H1 (cell line): Measurements from ENCODE around the gene MACROD2. TPM values are rescaled to one million over a fixed set of nuclear protein-coding genes. Genes with fewer than 3 reads are reported as not detected.

Experiments used
- CTCF ChIA-PET: fragments of 300-600 bp; sonication (Branson Sonifier 250); formaldehyde crosslinking; loops from one replicate; lab custom pipeline; 2021; ENCODE audit not compliant: partially characterized antibody; lab: Charles Lee
- POLR2A ChIA-PET: fragments of 300-600 bp; sonication (Branson Sonifier 250); formaldehyde crosslinking; loops from one replicate; lab custom pipeline; 2021; ENCODE audit warnings: inconsistent platforms; ENCODE audit not compliant: partially characterized antibody; lab: Charles Lee
- DNase-seq, 2 experiments: peaks; one replicate each; pipeline versions ENCODE4 v3.0.0 to v3.0.0-alpha.2; 2010 to 2022; ENCODE audit warnings: low spot score in 2 of 2, low read depth in 1 of 2, mixed read lengths in 1 of 2
- FAIRE-seq: peaks from 2 replicates; lab custom pipeline; 2011; peaks lifted over from hg19 to GRCh38; lab: Jason Lieb, UNC
- H2AFZ ChIP-seq: 2 replicates; pipeline ENCODE4 v1.8.1; 2012; ENCODE audit warnings: low read length, inconsistent platforms
- H2AK5ac ChIP-seq: 2 replicates; pipeline ENCODE4 v1.6.1; 2013; ENCODE audit warnings: low read depth, low read length
- H2BK120ac ChIP-seq: replicated peaks from 2 replicates; pipeline ENCODE3; 2013; ENCODE audit warnings: low read depth, low read length, inconsistent platforms
- H2BK12ac ChIP-seq: 2 replicates; pipeline ENCODE4 v1.6.1; 2013; ENCODE audit warnings: low read depth, low read length
- H2BK15ac ChIP-seq: 2 replicates; pipeline ENCODE4 v1.6.1; 2013; ENCODE audit warnings: low read length
- H2BK20ac ChIP-seq: 2 replicates; pipeline ENCODE4 v1.6.1; 2013; ENCODE audit warnings: low read length
- H2BK5ac ChIP-seq: 2 replicates; pipeline ENCODE4 v1.6.1; 2013; ENCODE audit warnings: low read depth, low read length
- H3K14ac ChIP-seq: 2 replicates; pipeline ENCODE4 v1.6.1; 2013; ENCODE audit warnings: inconsistent platforms; ENCODE audit not compliant: insufficient read length
- H3K18ac ChIP-seq: 2 replicates; pipeline ENCODE4 v1.6.1; 2013; ENCODE audit warnings: low read length; ENCODE audit errors: extremely low read depth
- H3K23ac ChIP-seq: 2 replicates; pipeline ENCODE4 v1.6.1; 2013; ENCODE audit warnings: inconsistent platforms; ENCODE audit not compliant: insufficient read length
- H3K23me2 ChIP-seq: 2 replicates; pipeline ENCODE4 v1.6.1; 2013; ENCODE audit warnings: low read depth, low read length
- H3K27ac ChIP-seq: 2 replicates; pipeline ENCODE4 v1.6.1; 2011; ENCODE audit warnings: low read depth, low read length, inconsistent platforms
- H3K27me3 ChIP-seq, 4 experiments: replicated peaks in 1 of 4; 1 replicate in 1 of 4; 2 replicates in 3 of 4; pipeline versions ENCODE4 v1.6.1 to v1.8.1; 2011 to 2013; ENCODE audit warnings: low read length in 3 of 4, mild to moderate bottlenecking in 3 of 4, inconsistent platforms in 2 of 4, mixed read lengths in 2 of 4, moderate library complexity in 1 of 4; ENCODE audit not compliant: control insufficient read depth in 3 of 4, insufficient read depth in 3 of 4; ENCODE audit errors: extremely low read depth in 1 of 4
- H3K36me3 ChIP-seq, 4 experiments: 2 replicates each; pipeline versions ENCODE4 v1.6.1 to v1.8.1; 2011 to 2013; ENCODE audit warnings: mild to moderate bottlenecking in 4 of 4, low read length in 3 of 4, moderate library complexity in 2 of 4, control low read depth in 1 of 4, inconsistent platforms in 1 of 4; ENCODE audit not compliant: insufficient read depth in 4 of 4, control insufficient read depth in 2 of 4
- H3K4ac ChIP-seq: replicated peaks from 2 replicates; pipeline ENCODE3; 2013; ENCODE audit warnings: low read length, low read depth, mixed read lengths, inconsistent platforms; ENCODE audit not compliant: insufficient read length
- H3K4me1 ChIP-seq, 4 experiments: replicated peaks in 1 of 4; 1 replicate in 1 of 4; 2 replicates in 3 of 4; pipeline versions ENCODE4 v1.6.1 to v1.8.1; 2011 to 2013; ENCODE audit warnings: low read length in 3 of 4, inconsistent platforms in 2 of 4, mixed read lengths in 1 of 4; ENCODE audit not compliant: insufficient read depth in 4 of 4, control insufficient read depth in 3 of 4
- H3K4me2 ChIP-seq, 2 experiments: 2 replicates each; pipeline versions ENCODE4 v1.6.1 to v1.8.1; 2011 to 2013; ENCODE audit warnings: low read depth in 2 of 2, low read length in 2 of 2, control low read depth in 1 of 2, inconsistent platforms in 1 of 2, mild to moderate bottlenecking in 1 of 2; ENCODE audit not compliant: insufficient read depth in 1 of 2
- H3K4me3 ChIP-seq, 4 experiments: fragments of 200-600, 300-600 bp in 1 of 4; sonication (generic), shearing (Covaris generic), sonication (Bioruptor Twin) in 1 of 4; 2 replicates each; pipeline versions ENCODE4 v1.5.1 to v1.8.1; 2011 to 2016; ENCODE audit warnings: low read length in 4 of 4, low read depth in 3 of 4, control low read depth in 2 of 4, inconsistent platforms in 2 of 4, mild to moderate bottlenecking in 2 of 4, mixed read lengths in 1 of 4, moderate library complexity in 1 of 4; ENCODE audit not compliant: insufficient read depth in 2 of 4; ENCODE audit errors: extremely low read depth in 1 of 4
- H3K56ac ChIP-seq: replicated peaks from 2 replicates; pipeline ENCODE3; 2013; ENCODE audit warnings: low read depth, mild to moderate bottlenecking, mixed read lengths, low read length, inconsistent platforms; ENCODE audit not compliant: insufficient read length
- H3K79me1 ChIP-seq: 2 replicates; pipeline ENCODE4 v1.6.1; 2013; ENCODE audit warnings: low read depth, low read length, control low read depth
- H3K79me2 ChIP-seq, 2 experiments: 2 replicates each; pipeline versions ENCODE4 v1.6.1 to v1.8.1; 2012 to 2013; ENCODE audit warnings: low read length in 2 of 2, mild to moderate bottlenecking in 2 of 2, inconsistent platforms in 1 of 2; ENCODE audit not compliant: insufficient read depth in 2 of 2, control insufficient read depth in 1 of 2
- H3K9ac ChIP-seq, 4 experiments: replicated peaks in 1 of 4; 1 replicate in 1 of 4; 2 replicates in 3 of 4; pipeline versions ENCODE4 v1.6.1 to v1.8.1; 2011 to 2013; ENCODE audit warnings: low read depth in 3 of 4, low read length in 3 of 4, control low read depth in 2 of 4, mild to moderate bottlenecking in 2 of 4, moderate library complexity in 2 of 4, inconsistent platforms in 1 of 4; ENCODE audit errors: extremely low read depth in 1 of 4
- H3K9me3 ChIP-seq, 2 experiments: 2 replicates each; pipeline versions ENCODE4 v1.6.1 to v1.8.1; 2012 to 2013; ENCODE audit warnings: mild to moderate bottlenecking in 2 of 2, moderate library complexity in 2 of 2, control low read depth in 1 of 2, inconsistent platforms in 1 of 2, low read depth in 1 of 2, low read length in 1 of 2, mixed read lengths in 1 of 2; ENCODE audit not compliant: insufficient read depth in 2 of 2
- H4K20me1 ChIP-seq, 2 experiments: replicated peaks in 1 of 2; 2 replicates each; pipeline versions ENCODE3 to v1.8.1; 2011 to 2013; ENCODE audit warnings: inconsistent platforms in 2 of 2, low read length in 2 of 2, mild to moderate bottlenecking in 1 of 2; ENCODE audit not compliant: insufficient read depth in 2 of 2, control insufficient read depth in 1 of 2
- H4K5ac ChIP-seq: 2 replicates; pipeline ENCODE4 v1.6.1; 2013; ENCODE audit warnings: low read length, low read depth, mixed read lengths, inconsistent platforms; ENCODE audit not compliant: insufficient read length
- H4K8ac ChIP-seq: 2 replicates; pipeline ENCODE4 v1.8.0; 2013; ENCODE audit warnings: mild to moderate bottlenecking, moderate library complexity, low read length, inconsistent platforms; ENCODE audit not compliant: insufficient read depth; ENCODE audit errors: extremely low read depth
- H4K91ac ChIP-seq: replicated peaks from 2 replicates; pipeline ENCODE3; 2013; ENCODE audit warnings: low read length, mixed read lengths, inconsistent platforms; ENCODE audit not compliant: insufficient read length
- CHD2 ChIP-seq: IDR thresholded peaks from 2 replicates; pipeline ENCODE4 v1.6.1; 2012; ENCODE audit warnings: low read length, improper control_type of control experiment
- MAFK ChIP-seq: IDR thresholded peaks from 2 replicates; pipeline ENCODE4 v1.6.1; 2012; ENCODE audit warnings: low read depth, mild to moderate bottlenecking, improper control_type of control experiment, low read length
- SIRT6 ChIP-seq: IDR thresholded peaks from one replicate; pipeline ENCODE4 v1.7.1; 2012; ENCODE audit warnings: low read length, inconsistent platforms
- TCF12 ChIP-seq: IDR thresholded peaks from 2 replicates; pipeline ENCODE4 v1.6.1; 2011; ENCODE audit warnings: low read depth, mild to moderate bottlenecking, low read length
- WGBS, 2 experiments: shearing (Covaris generic) in 1 of 2; methylation state at CpG; one replicate each; pipeline versions ENCODE4 v1.1.6 to v1.1.7; 2013 to 2015; ENCODE audit warnings: low lambda C conversion rate in 2 of 2, mixed read lengths in 2 of 2, inconsistent platforms in 1 of 2, low coverage in 1 of 2, missing lambda C conversion rate in 1 of 2; ENCODE audit not compliant: insufficient replicate concordance in 2 of 2, insufficient coverage in 1 of 2, insufficient read length in 1 of 2; ENCODE audit errors: extremely low coverage in 1 of 2, missing lambda C conversion rate in 1 of 2; 5-methylcytosine and 5-hydroxymethylcytosine counted together
- polyA plus RNA-seq, 7 experiments: library from polyadenylated mRNA; depleted of rRNA in 3 of 7; stranded (reverse) in 5 of 7; unstranded in 2 of 7; fragments of >200 nt in 5 of 7; fragments of 200-250 nt in 2 of 7; gene quantifications; 1 replicate in 5 of 7; 2 replicates in 1 of 7; 4 replicates in 1 of 7; pipeline versions ENCODE4 v1.2.1 to v1.2.3, GENCODE V29; 2011 to 2013; ENCODE audit warnings: missing spikeins in 2 of 7, mixed read lengths in 2 of 7
- total RNA-seq: library from RNA; stranded (reverse); fragmentation: NEBNext Ultra II Directional; extraction: Animal tissue kit (Norgen Biotek cat#: 25700); gene quantifications from 2 replicates; pipeline ENCODE4 v1.2.1, GENCODE V29; 2021
- TF ChIP-seq, protein P1 (sequence below), 3 experiments: IDR thresholded peaks; 1 replicate in 2 of 3; 2 replicates in 1 of 3; pipeline versions ENCODE4 v1.5.1 to v1.6.1; 2011; ENCODE audit warnings: low read length in 3 of 3, mild to moderate bottlenecking in 3 of 3, inconsistent platforms in 2 of 3, low read depth in 1 of 3, moderate library complexity in 1 of 3; ENCODE audit not compliant: insufficient read depth in 1 of 3; ENCODE audit errors: control extremely low read depth in 1 of 3

MACROD2 gene
- total and polyA plus RNA-seq, 2 of the 8 experiments (the other 6 are each of a cell fraction or from before 2014, with no cell fraction given) = 0.70 to 3.9 TPM

DNA sequence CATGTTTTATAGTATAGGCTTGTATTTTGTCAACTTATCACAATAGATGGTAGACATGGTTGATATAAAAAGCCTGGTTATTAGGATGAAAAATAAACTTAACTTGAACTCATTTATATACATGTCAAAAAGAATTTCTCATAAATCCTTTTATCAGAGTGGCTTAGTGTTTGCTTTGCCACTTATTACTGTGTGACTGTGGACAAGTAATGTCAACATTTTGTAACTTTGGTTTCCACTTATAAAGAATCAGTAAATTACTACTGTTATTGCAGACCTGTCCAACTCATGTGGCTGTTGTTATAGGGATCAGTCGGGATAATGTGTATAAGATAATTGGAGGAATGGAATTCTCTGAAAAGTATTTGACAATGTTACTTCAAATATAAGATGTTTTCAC is 1236.9 kb downstream of the MACROD2 start:
- no peak overlapping the region for H3K56ac ChIP-seq
- no peak overlapping the region for H3K27ac ChIP-seq
- FAIRE-seq (no peak), DNase-seq (no peak)
- CTCF ChIA-PET = no interaction called here
- WGBS, 2 experiments = 84% methylated on average over 1 of the region's 1 CpG; no CpG with 5 or more reads in 1 of the 2 experiments
- no peaks in the 10 kb centered on the region for H3K9me3 ChIP-seq
- no peaks in the 10 kb centered on the region for H3K4me1 ChIP-seq
- H3K4me2 ChIP-seq = no peak overlapping the region
- no peak overlapping the region for H3K4ac ChIP-seq
- no peak overlapping the region for H2BK15ac ChIP-seq
- TF ChIP-seq, protein P1, sequence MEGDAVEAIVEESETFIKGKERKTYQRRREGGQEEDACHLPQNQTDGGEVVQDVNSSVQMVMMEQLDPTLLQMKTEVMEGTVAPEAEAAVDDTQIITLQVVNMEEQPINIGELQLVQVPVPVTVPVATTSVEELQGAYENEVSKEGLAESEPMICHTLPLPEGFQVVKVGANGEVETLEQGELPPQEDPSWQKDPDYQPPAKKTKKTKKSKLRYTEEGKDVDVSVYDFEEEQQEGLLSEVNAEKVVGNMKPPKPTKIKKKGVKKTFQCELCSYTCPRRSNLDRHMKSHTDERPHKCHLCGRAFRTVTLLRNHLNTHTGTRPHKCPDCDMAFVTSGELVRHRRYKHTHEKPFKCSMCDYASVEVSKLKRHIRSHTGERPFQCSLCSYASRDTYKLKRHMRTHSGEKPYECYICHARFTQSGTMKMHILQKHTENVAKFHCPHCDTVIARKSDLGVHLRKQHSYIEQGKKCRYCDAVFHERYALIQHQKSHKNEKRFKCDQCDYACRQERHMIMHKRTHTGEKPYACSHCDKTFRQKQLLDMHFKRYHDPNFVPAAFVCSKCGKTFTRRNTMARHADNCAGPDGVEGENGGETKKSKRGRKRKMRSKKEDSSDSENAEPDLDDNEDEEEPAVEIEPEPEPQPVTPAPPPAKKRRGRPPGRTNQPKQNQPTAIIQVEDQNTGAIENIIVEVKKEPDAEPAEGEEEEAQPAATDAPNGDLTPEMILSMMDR (IDR thresholded peaks at IDR 0.05; ENCODE audit: control extremely low read depth in 1 of 3, insufficient read depth in 1 of 3, low read depth in 1 of 3, low read length in 3 of 3) = no peak
- no peak for TF ChIP-seq MAFK
- TF ChIP-seq TCF12 = no peak
- no peak for TF ChIP-seq CHD2
- TF ChIP-seq SIRT6 = no peak
- H3K18ac ChIP-seq = no peak overlapping the region
- no peak overlapping the region for H2BK12ac ChIP-seq
- no peak overlapping the region for H3K23ac ChIP-seq
- POLR2A ChIA-PET = no interaction called here
- H3K9ac ChIP-seq = no peak overlapping the region
- H3K79me1 ChIP-seq = no peaks in the 10 kb centered on the region
- H3K79me2 ChIP-seq = no peaks in the 10 kb centered on the region
- H2BK5ac ChIP-seq = no peak overlapping the region
- H2BK120ac ChIP-seq = no peak overlapping the region
- no peaks in the 10 kb centered on the region for H3K27me3 ChIP-seq
- no peak overlapping the region for H2BK20ac ChIP-seq
- no peak overlapping the region for H4K91ac ChIP-seq
- no peaks in the 10 kb centered on the region for H3K36me3 ChIP-seq
- H4K5ac ChIP-seq = no peak overlapping the region
- H4K8ac ChIP-seq = no peak overlapping the region
- H3K4me3 ChIP-seq = no peak overlapping the region
- H2AFZ ChIP-seq = no peak overlapping the region
- H3K23me2 ChIP-seq = no peaks in the 10 kb centered on the region
- no peak overlapping the region for H2AK5ac ChIP-seq
- H4K20me1 ChIP-seq = no peaks in the 10 kb centered on the region
- H3K14ac ChIP-seq = no peak overlapping the region
